ENCODE measurements around the gene EVC2. TPM values are rescaled to one million over a fixed set of nuclear protein-coding genes. Genes with fewer than 3 reads are reported as not detected.
"Not testable (repeated sequence)": the region's sequence is repeated elsewhere in the genome, so short reads cannot be mapped to it uniquely, and the experiment has no call there.

Gene EVC2
- total RNA-seq, 2 experiments from 2014 or later, result 0.82 to 0.89 TPM

DNA sequence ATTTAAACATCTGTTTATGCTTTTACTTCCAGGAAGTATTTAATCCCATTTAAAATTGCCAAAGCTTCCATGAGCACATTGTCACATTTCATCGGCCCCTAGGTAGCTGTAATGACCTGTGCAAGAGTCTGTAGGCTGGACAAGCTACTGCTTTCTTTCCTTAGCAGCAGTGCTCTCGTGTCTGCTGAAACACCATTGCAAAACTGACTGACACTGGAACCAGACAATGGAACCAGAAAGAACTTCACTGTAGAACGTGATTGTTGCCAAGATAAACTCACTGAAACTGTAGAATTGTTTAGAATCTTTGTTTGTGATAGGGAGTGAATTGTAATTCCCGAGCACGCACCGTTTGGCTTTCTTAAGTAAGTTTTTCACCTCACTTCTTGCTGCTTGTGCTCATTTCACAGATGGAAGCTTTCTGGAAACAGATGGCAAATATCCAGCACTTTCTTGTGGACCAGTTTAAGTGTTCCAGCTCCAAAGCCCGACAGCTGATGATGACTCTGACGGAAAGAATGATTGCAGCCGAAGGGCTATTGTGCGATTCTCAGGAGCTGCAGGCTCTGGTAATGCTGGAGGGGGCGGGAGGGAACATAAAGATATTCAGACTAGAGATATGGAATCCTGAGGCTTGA lies 39.5 kb upstream of the EVC2 start:
- ChIA-PET CTCF (interaction anchor here (0.6 kb wide), 1 partner anchor 34 kb away, joined by 3 read pairs; no protein-coding TSS in a partner anchor), POLR2A (no interaction called here)

- POLR2A ChIA-PET, result no interaction called here
- CTCF ChIA-PET, result interaction anchor here (0.6 kb wide), 1 partner anchor 33 kb away, joined by 3 read pairs; no protein-coding TSS in a partner anchor
These were observed 38.7 kb upstream of the EVC2 start for GRCh38 chr4:5746829-5747737.

DNA sequence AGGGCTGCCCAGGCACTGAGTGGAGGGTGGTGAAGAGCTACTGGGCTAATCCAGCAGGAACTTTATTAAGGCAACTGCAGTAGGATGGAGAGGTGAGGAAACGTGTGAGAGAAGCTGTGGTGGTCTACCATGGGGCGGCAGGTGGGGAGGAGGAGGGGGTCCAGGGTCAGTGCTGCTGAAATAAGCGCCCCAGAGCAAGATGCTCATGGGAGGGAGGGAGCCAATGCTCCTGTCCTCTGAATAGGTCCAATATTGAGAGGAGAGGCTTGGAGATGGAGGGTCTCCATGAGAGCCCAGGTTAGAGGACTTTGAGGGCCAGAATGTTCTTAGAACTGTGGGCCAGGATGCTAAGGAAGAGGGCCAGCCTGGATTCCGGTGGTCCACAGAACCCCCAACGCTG lies 37.9 kb upstream of the EVC2 start:
- CTCF ChIA-PET, result no interaction called here
- POLR2A ChIA-PET, result interaction anchor here (0.7 kb wide), 1 partner anchor 84 kb away, joined by 5 read pairs; no protein-coding TSS in a partner anchor

DNA sequence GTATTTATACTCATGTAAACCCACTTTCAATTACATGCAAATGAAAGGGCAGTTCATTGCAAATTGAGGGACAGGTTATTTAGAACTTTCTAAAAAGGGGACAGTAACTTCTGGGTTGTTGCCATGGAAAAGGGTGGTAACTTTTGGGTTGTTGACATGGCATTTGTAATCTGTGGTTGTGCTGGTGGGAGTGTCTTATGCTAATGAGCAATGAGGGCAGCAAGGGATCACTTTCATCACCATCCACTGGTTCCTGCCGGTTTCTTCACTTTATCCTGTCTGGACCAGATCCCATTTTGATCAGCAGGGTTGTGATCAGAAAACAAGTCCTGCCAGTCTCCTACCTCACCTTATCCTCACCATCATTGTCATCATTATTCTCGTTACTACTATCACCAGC lies 34.6 kb upstream of the EVC2 start:
- POLR2A ChIA-PET, result no interaction called here
- CTCF ChIA-PET, result no interaction called here

DNA sequence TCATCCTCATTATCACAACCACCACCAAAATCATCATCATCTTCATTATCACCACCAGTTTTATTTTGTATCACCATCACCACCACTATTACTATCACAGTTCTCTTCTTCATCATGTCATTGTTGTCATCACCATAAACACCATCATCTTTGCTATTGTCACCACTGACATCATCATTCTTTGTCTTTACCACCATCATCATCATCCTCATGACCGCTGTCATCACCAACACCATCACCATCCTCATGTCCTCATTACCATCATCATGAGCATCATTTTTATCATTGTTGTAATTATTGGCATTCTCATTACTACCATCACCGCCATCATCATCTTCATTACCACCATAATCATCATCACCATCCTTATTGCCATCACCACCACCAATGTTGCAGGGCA lies 34.0 kb upstream of the EVC2 start:
- ChIA-PET POLR2A (no interaction called here), CTCF (no interaction called here)

GRCh38 chr4:5738061-5738460 lies 29.7 kb upstream of the EVC2 start:
- ChIA-PET POLR2A (no interaction called here), CTCF (no interaction called here)

DNA sequence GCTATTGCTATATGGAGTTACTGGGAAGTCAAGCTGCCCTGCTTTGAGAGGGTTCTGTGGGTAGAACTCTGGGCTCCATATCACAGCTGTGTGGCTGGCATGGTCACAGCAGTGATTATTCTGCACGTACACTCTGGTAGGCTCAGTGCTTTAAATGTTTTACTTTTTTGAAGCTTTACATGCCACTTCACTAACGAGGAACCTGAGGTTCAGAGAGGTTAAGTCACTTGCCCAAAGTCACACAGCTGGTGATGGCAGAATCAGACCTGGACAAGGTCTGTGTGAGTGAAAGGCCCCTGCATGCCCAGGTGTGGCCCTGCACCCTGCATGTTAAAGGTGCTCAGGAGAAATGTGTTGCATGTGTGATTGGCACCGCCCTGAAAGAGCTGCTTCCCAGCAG lies 27.1 kb upstream of the EVC2 start:
- ChIA-PET POLR2A (no interaction called here), CTCF (interaction anchor here (0.5 kb wide), 1 partner anchor 1725 kb away, joined by 3 read pairs; no protein-coding TSS in a partner anchor)

DNA sequence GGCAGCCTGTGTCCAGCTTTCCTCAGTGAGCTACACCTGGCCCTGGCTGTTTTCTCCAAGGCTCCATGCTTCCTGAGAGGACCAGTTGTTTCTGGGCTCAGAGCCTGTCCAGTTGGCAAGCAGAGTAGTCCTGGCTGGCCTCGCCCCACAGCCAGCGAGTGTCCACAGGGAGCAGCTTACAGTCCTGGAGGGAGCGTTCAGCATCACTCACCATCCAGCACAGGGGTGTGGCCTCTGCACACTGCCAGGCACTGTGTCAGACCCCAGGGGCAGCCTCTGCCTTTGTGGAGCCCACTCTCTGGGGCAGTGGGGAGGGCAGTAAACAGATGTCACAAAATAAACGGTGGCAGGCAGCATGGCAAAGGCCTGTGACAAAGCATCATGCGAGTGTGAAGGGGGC lies 26.5 kb upstream of the EVC2 start:
- CTCF ChIA-PET, result no interaction called here
- POLR2A ChIA-PET, result no interaction called here

DNA sequence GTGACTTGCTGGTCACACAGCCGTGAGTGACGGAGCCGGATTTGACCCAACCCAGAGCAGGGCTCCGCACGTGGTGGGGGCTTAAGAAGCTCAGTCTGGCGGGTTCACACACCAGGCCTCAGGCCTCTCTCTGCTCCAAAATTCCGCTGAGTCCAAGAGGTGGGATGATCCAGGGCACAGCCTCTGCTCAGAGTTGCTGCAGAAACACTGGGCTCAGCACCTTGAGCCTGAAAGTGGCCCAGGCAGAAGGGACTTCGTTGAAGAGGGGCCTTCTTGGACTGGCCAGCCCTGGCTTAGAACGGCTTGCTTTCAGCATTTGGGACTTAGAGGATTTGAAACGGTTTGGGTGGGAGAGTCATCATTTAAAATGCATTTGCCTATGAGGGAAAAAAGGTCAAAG lies 23.8 kb upstream of the EVC2 start:
- ChIA-PET POLR2A (no interaction called here), CTCF (no interaction called here)

DNA sequence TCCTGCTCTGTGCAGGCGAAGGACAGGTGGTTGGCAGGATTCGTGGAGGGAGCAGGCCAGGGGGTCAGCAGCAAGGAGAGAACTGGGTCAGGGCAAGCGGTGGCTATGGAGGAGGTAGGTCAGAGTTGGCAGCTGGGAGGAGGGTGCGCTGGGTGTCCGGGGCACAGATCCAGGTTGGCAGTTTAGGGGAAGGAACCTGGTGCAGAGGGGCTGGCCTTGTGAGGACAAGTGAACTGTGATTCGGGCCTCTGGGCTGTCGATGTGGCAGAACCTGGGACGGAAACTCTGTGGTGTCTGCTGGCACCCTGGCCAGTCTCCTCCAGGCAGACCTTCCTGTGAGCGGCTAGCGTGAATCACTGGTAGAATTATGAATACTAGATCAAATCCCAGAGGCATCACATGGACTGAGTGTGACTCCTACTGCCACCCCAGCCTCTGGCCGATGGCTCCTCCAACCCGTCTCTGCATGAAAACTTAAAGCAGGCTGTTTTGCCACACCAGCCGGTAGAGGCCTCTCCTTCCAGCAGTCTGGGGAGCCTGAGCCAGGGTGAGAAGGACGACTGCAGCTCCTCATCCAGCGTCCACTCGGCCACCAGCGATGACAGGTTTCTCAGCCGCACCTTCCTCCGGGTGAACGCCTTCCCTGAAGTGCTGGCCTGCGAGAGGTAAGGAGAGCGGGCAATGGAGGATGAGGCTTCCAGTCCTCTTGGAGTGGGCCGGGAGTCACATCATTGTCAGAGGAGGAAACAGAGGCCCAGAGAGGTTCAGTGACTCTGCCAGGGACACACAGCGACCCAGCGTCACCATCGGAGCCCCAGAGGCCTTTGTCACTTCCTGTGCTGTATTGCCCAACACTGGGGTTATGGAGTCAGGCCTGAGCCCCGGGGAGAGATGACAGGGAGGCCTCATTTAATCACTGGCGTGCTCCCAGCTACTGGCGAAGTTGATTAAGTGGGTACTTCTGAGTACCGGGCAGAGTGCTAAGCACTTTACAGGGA lies 22.9 kb upstream of the EVC2 start:
- ChIA-PET POLR2A (no interaction called here), CTCF (no interaction called here)

DNA sequence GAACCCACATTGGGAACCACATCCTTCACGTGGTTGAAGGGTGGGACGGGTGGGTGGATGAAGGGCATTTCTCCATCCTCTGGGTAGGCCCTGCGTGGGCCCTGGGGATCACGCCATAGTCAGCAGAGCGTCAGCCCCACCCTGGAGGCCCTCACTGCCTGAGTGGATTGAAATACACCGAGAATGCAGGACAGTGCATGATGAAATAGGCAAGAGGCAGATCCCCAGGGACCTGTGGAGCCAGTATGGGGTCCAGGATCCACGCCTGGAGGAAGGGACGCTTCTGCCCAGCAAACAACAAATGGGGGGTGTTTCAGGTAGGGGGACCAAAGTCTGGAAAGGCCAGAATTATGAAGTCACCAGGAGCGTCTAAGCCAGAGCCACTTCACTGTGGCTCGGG lies 22.1 kb upstream of the EVC2 start:
- ChIA-PET CTCF (no interaction called here), POLR2A (no interaction called here)

DNA sequence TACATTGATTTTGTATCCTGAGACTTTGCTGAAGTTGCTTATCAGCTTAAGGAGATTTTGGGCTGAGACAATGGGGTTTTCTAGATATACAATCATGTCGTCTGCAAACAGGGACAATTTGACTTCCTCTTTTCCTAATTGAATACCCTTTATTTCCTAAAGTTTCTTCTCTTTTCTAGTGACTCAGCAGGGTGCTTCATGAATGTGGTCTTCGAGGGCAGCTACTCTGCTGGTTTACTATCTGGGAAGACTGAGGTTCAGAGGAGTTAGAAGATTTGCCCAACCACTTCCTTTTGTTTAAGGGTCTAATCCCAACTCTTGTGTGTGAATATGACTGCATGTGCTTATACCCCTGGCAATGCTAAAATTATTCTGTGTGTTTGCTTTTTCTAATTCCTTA lies 20.1 kb upstream of the EVC2 start:
- CTCF ChIA-PET, result not testable (repeated sequence)

DNA sequence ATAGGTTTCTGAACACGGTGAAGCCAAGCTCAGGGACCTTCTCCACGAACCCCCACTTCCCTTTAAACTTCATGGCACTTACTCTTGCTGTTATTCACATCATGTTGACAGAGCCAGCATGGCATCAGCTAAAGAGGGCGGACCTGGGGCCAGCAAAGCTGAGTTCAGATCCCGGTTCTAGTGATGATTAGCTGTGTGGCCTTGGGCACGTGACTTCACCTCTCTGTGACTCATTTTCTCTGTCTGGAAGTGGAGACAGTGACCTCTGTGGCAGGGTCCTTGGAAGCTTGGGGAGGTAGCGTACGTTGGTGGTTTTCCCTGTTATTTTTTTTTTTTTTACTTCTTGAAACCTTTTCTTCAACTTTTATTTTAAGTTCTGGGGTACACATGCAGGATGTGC lies 16.0 kb upstream of the EVC2 start:
- CTCF ChIA-PET, result no interaction called here
- POLR2A ChIA-PET, result no interaction called here

More for the DNA sequence above, 20.1 kb upstream of the EVC2 start:
- POLR2A ChIA-PET, result not testable (repeated sequence)

- ChIA-PET POLR2A (no interaction called here), CTCF (no interaction called here)
These were observed 14.0 kb upstream of the EVC2 start for GRCh38 chr4:5722328-5722727.

GRCh38 chr4:5721923-5722322 lies 13.6 kb upstream of the EVC2 start:
- POLR2A ChIA-PET, result no interaction called here
- CTCF ChIA-PET, result interaction anchor here (1.6 kb wide), 1 partner anchor 14 kb away, joined by 4 read pairs; no protein-coding TSS in a partner anchor

DNA sequence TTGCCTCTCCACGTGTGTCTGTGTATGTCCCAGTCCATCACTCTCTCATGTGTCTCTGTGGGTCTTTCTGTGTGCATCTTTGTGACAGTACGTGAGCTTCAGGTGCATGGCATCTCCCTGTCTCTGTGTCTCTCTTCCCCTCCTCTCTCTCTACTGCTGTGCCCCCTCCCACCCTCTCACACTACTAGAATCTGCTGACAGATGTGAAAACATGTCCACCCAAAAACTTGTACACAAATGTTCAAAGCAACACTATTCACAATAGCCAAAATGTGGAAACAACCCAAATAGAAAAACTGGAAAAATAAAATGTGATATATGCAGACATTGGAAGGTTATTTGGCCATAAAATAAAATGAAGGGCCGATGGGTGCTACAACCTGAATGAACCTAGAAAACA lies 12.6 kb upstream of the EVC2 start:
- ChIA-PET CTCF (interaction anchor here (1.6 kb wide), 1 partner anchor 13 kb away, joined by 4 read pairs; no protein-coding TSS in a partner anchor), POLR2A (no interaction called here)

DNA sequence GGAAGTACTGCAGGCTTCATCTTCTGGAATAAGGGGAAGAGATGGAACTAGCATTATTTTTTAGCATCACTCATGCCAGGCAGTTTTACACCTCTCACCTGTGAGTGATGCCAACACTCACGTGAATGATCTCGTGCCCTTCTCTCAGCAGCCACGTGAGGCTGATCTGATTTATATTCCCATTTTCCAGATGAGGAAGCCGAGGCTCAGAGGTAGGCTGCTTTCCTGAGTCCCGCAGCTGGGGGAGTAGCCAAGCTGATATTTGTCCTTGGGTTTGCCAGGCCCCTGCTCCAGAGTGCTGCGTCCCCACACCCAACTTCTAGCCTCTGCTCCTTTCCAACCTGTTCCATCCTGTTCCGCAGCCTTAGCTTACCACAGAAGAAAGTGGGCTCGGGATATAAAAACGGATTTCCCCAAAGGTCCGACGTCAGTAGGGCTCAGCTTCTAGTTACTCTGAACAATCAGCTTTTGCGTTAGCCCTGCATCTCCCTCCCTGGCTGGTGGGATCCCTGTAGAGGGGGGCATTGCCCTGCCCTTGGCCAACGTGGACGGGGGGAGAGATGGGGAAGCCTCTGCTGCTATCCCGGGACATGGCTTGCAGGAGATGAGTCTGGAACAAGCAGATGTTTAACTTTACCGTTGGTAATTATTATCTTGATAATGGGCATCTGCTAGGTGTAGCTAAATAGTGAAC lies 11.9 kb upstream of the EVC2 start:
- POLR2A ChIA-PET, result no interaction called here
- CTCF ChIA-PET, result interaction anchor here (1.6 kb wide), 1 partner anchor 13 kb away, joined by 4 read pairs; no protein-coding TSS in a partner anchor

- ChIA-PET CTCF (no interaction called here), POLR2A (no interaction called here)
These were observed 11.1 kb upstream of the EVC2 start for GRCh38 chr4:5719350-5720055.

- POLR2A ChIA-PET, result no interaction called here
- CTCF ChIA-PET, result no interaction called here
These were observed 10.1 kb upstream of the EVC2 start for GRCh38 chr4:5718411-5718810.
